Uterus (tissue), 2 donors: Measurements from ENCODE around the gene RPL3.

Experiments
- CTCF ChIP-seq, 4 experiments: fragments of 200-600 bp in 2 of 4; fragments of 450-650 bp in 2 of 4; sonication (generic) in 2 of 4; IDR thresholded peaks; one replicate each; pipeline ENCODE4 v1.5.1; 2016 to 2019; ENCODE audit warnings: antibody characterized with exemption in 4 of 4, mild to moderate bottlenecking in 2 of 4, moderate library complexity in 1 of 4
- POLR2A ChIP-seq, 2 donors: fragments of 450-650 bp; IDR thresholded peaks; one replicate each; pipeline ENCODE4 v1.6.1; 2016; ENCODE audit warnings: antibody characterized with exemption in 2 of 2, mild to moderate bottlenecking in 1 of 2, moderate library complexity in 1 of 2

GRCh38 chr22:39308614-39309363 is 10.6 kb downstream of the RPL3 start:
- TF ChIP-seq CTCF (IDR thresholded peaks at IDR 0.05) = peak in 3 of 4 experiments; percentile 15 to 38 (median 25)
- no peak for TF ChIP-seq POLR2A (IDR thresholded peaks at IDR 0.05)
